HUES64 (cell line): ENCODE results near the gene NKAIN2.

Experiments used
- H3K27ac ChIP-seq: 2 replicates; pipeline ENCODE4 v1.7.0; 2013; ENCODE audit warnings: low read depth, low read length, inconsistent platforms
- H3K27me3 ChIP-seq: 2 replicates; pipeline ENCODE4 v1.6.1; 2013; ENCODE audit warnings: mild to moderate bottlenecking, low read length; ENCODE audit not compliant: insufficient read depth
- H3K36me3 ChIP-seq: 2 replicates; pipeline ENCODE4 v1.6.1; 2013; ENCODE audit warnings: mild to moderate bottlenecking, low read length; ENCODE audit not compliant: insufficient read depth
- H3K4me1 ChIP-seq: 2 replicates; pipeline ENCODE4 v1.6.1; 2013; ENCODE audit warnings: mild to moderate bottlenecking, low read length, moderate library complexity; ENCODE audit not compliant: insufficient read depth
- H3K4me3 ChIP-seq: 2 replicates; pipeline ENCODE4 v1.5.1; 2013; ENCODE audit warnings: mild to moderate bottlenecking, low read length, moderate library complexity
- H3K9ac ChIP-seq: 2 replicates; pipeline ENCODE4 v1.6.1; 2013; ENCODE audit warnings: mild to moderate bottlenecking, low read depth, low read length
- H3K9me3 ChIP-seq: 2 replicates; pipeline ENCODE4 v1.6.1; 2013; ENCODE audit warnings: low read depth, low read length; ENCODE audit not compliant: insufficient read depth
- WGBS: fragments of 150-250, 120-280 bp; methylation state at CpG from one replicate; pipeline ENCODE4 v1.1.7; 2013; ENCODE audit warnings: missing lambda C conversion rate; 5-methylcytosine and 5-hydroxymethylcytosine counted together

The NKAIN2 gene

DNA sequence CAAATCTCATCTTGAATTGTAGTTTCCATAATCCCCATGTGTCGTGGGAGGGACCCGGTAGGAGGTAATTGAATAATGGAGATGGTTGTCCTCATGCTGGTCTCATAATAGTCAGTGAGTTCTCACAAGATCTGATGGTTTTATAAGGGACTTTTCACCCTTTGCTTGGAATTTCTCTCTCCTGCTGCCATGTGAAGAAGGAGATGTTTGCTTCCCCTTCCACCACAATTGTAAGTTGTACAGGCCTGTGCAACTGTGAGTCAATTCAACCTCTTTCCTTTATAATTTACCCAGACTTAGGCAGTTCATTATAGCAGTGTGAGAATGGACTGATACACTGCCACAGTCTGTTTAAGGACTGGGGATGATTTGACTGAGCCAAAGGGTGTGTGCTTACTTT lies 44.7 kb downstream of the NKAIN2 start:
- H3K4me3 ChIP-seq: no peak overlapping the region
- no peak overlapping the region for H3K9ac ChIP-seq
- no peaks in the 10 kb centered on the region for H3K27me3 ChIP-seq
- no peaks in the 10 kb centered on the region for H3K9me3 ChIP-seq
- 84% methylated on average over 2 of the region's 2 CpGs for WGBS
- H3K36me3 ChIP-seq: no peaks in the 10 kb centered on the region
- H3K27ac ChIP-seq: no peak overlapping the region
- no peaks in the 10 kb centered on the region for H3K4me1 ChIP-seq

DNA sequence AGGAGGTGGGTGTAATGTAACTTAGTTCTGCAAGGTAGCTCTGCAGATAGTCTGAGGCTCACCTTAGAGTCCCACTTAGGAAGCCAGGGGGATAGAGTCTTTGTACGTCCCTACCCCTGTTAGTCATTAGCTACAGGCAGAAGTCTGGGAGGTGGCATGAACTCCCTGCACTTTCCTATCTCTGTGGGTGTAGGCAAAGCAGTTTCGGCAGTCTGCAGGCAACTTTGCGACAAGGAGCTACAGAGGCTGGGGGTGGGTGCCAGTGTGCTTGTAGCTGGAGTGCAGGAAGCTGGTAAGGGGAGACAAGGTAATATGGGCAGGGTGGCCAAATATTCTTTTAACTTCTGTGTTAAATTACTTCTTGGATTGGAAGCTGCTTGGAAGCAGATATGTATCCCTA lies 45.7 kb downstream of the NKAIN2 start:
- H3K27ac ChIP-seq: no peak overlapping the region
- no peak overlapping the region for H3K4me3 ChIP-seq
- no peaks in the 10 kb centered on the region for H3K36me3 ChIP-seq
- WGBS: 86% methylated on average over 3 of the region's 3 CpGs
- no peaks in the 10 kb centered on the region for H3K4me1 ChIP-seq
- no peaks in the 10 kb centered on the region for H3K9me3 ChIP-seq
- no peak overlapping the region for H3K9ac ChIP-seq
- H3K27me3 ChIP-seq: no peaks in the 10 kb centered on the region

- Histone ChIP-seq H3K27me3 (no peaks in the 10 kb centered on the region), H3K9ac (no peak overlapping the region), H3K4me3 (no peak overlapping the region), H3K27ac (no peak overlapping the region), H3K4me1 (no peaks in the 10 kb centered on the region), H3K36me3 (no peaks in the 10 kb centered on the region), H3K9me3 (no peaks in the 10 kb centered on the region)
- 100% methylated on average over 3 of the region's 4 CpGs for WGBS
These were observed 46.9 kb downstream of the NKAIN2 start for GRCh38 chr6:123850555-123850954.

- Histone ChIP-seq H3K27ac (no peak overlapping the region), H3K36me3 (no peaks in the 10 kb centered on the region), H3K4me1 (no peaks in the 10 kb centered on the region), H3K9me3 (no peaks in the 10 kb centered on the region), H3K4me3 (no peak overlapping the region), H3K27me3 (no peaks in the 10 kb centered on the region), H3K9ac (no peak overlapping the region)
- WGBS: 94% methylated on average over 1 of the region's 2 CpGs
These were observed 50.5 kb downstream of the NKAIN2 start for GRCh38 chr6:123854201-123854600.

- Histone ChIP-seq H3K9me3 (no peaks in the 10 kb centered on the region), H3K27me3 (no peaks in the 10 kb centered on the region), H3K4me1 (no peaks in the 10 kb centered on the region), H3K9ac (no peak overlapping the region), H3K27ac (no peak overlapping the region), H3K36me3 (no peaks in the 10 kb centered on the region), H3K4me3 (no peak overlapping the region)
- WGBS: 95% methylated on average over 2 of the region's 2 CpGs
These were observed 51.8 kb downstream of the NKAIN2 start for GRCh38 chr6:123855506-123855905.

DNA sequence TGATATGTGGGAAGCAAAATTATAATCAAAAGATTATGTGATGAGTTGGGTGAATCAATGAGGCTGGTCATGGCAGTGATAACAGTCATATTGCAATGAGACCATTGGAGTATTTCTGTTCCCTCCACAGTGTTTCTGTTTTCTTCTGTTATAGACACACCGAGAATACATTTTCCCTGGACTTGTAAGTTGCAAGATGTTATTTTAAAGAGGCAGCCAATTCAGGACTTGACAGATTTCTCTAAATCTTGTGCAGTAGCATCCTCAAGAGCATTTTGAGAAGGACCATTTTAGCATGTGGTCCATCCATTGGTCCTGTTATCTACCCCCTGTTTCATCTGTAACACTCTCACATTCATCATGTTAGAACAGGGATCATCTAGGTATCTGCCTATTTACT lies 55.6 kb downstream of the NKAIN2 start:
- no peaks in the 10 kb centered on the region for H3K4me1 ChIP-seq
- no peak overlapping the region for H3K9ac ChIP-seq
- no peaks in the 10 kb centered on the region for H3K9me3 ChIP-seq
- H3K36me3 ChIP-seq: no peaks in the 10 kb centered on the region
- H3K4me3 ChIP-seq: no peak overlapping the region
- 95% methylated on average over 1 of the region's 1 CpG for WGBS
- H3K27me3 ChIP-seq: no peaks in the 10 kb centered on the region
- no peak overlapping the region for H3K27ac ChIP-seq

DNA sequence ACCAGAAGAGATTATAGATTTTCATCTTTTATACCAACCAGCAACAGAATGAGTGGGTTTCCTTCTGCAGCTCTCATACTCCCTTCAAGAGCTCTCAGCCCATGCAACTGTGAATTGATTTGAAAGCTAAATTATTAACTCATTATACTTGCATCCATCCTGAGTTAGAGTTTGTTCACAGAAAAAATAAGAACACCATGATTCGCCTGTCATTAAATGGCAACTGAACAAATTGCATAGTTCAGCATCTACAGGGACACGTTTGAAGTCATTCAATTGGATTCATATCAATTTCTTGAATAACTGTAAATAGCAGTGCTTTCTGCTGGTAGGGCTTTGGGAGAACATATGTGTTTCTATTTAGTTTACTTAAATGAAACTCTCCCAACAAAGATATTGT lies 65.7 kb downstream of the NKAIN2 start:
- Histone ChIP-seq H3K4me1 (no peaks in the 10 kb centered on the region), H3K9ac (no peak overlapping the region), H3K4me3 (no peak overlapping the region)

GRCh38 chr6:123873974-123874373 lies 70.3 kb downstream of the NKAIN2 start:
- no peak overlapping the region for H3K4me3 ChIP-seq
- no peaks in the 10 kb centered on the region for H3K9me3 ChIP-seq
- H3K4me1 ChIP-seq: no peaks in the 10 kb centered on the region
- WGBS: 93% methylated on average over 1 of the region's 1 CpG
- H3K27me3 ChIP-seq: no peaks in the 10 kb centered on the region
- H3K9ac ChIP-seq: no peak overlapping the region
- no peaks in the 10 kb centered on the region for H3K36me3 ChIP-seq
- H3K27ac ChIP-seq: no peak overlapping the region

More for the DNA sequence above, 65.7 kb downstream of the NKAIN2 start:
- Histone ChIP-seq H3K27me3 (no peaks in the 10 kb centered on the region), H3K9me3 (no peaks in the 10 kb centered on the region), H3K27ac (no peak overlapping the region), H3K36me3 (no peaks in the 10 kb centered on the region)
- 98% methylated on average over 2 of the region's 2 CpGs for WGBS

GRCh38 chr6:123875784-123876183 lies 72.1 kb downstream of the NKAIN2 start:
- Histone ChIP-seq H3K9ac (no peak overlapping the region), H3K9me3 (no peaks in the 10 kb centered on the region), H3K4me1 (no peaks in the 10 kb centered on the region), H3K4me3 (no peak overlapping the region), H3K27ac (no peak overlapping the region), H3K36me3 (no peaks in the 10 kb centered on the region), H3K27me3 (no peaks in the 10 kb centered on the region)
- no CpG with 5 or more reads among the region's 1 CpG for WGBS

DNA sequence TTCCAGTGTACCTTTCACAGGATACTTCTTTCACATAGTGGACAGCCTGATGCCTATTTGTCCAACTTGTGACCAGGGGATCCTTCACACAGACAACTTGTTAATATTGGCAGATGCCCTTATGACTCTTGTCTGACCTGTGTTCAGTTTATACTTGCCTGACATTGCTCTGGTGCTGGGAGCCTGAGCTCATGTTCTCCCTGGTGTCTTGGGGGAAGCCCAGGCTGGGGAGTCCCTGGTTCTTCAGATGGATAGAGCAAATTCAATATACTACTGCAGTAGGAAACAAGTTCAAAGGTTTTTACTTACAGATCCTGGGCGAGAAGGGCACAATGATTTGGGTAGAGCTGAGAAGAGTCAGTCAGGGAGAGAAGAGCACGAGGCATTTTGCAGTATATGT lies 76.1 kb downstream of the NKAIN2 start:
- 86% methylated on average over 2 of the region's 2 CpGs for WGBS
- no peak overlapping the region for H3K4me3 ChIP-seq

GRCh38 chr6:123888771-123889513 lies 85.3 kb downstream of the NKAIN2 start:
- Histone ChIP-seq H3K36me3 (no peaks in the 10 kb centered on the region), H3K9me3 (no peaks in the 10 kb centered on the region), H3K4me1 (no peaks in the 10 kb centered on the region), H3K27ac (no peak overlapping the region), H3K9ac (no peak overlapping the region), H3K4me3 (no peak overlapping the region), H3K27me3 (no peaks in the 10 kb centered on the region)
- WGBS: 87% methylated on average over 5 of the region's 5 CpGs

More for the DNA sequence above, 76.1 kb downstream of the NKAIN2 start:
- no peak overlapping the region for H3K27ac ChIP-seq
- no peaks in the 10 kb centered on the region for H3K9me3 ChIP-seq
- H3K4me1 ChIP-seq: no peaks in the 10 kb centered on the region
- H3K9ac ChIP-seq: no peak overlapping the region
- H3K27me3 ChIP-seq: no peaks in the 10 kb centered on the region
- H3K36me3 ChIP-seq: no peaks in the 10 kb centered on the region

- WGBS: 87% methylated on average over 1 of the region's 1 CpG
- Histone ChIP-seq H3K27ac (no peak overlapping the region), H3K4me1 (no peaks in the 10 kb centered on the region), H3K4me3 (no peak overlapping the region), H3K9me3 (no peaks in the 10 kb centered on the region), H3K36me3 (no peaks in the 10 kb centered on the region), H3K27me3 (no peaks in the 10 kb centered on the region), H3K9ac (no peak overlapping the region)
These were observed 91.7 kb downstream of the NKAIN2 start for GRCh38 chr6:123895346-123895745.
